ENCODE results near the gene STAT2. TPM values are rescaled to one million over a fixed set of nuclear protein-coding genes. Genes with fewer than 3 reads are reported as not detected.
"Not testable (repeated sequence)": the region's sequence is repeated elsewhere in the genome, so short reads cannot be mapped to it uniquely, and the experiment has no call there.

STAT2 gene
- total RNA-seq: 10 to 100 TPM; 77.7 to 79.2 TPM
- long read RNA-seq, partial matches to known transcripts: 10 of 12 reads
- long read RNA-seq, other reads (novel, unspliced or antisense): 2 of 12 reads

DNA sequence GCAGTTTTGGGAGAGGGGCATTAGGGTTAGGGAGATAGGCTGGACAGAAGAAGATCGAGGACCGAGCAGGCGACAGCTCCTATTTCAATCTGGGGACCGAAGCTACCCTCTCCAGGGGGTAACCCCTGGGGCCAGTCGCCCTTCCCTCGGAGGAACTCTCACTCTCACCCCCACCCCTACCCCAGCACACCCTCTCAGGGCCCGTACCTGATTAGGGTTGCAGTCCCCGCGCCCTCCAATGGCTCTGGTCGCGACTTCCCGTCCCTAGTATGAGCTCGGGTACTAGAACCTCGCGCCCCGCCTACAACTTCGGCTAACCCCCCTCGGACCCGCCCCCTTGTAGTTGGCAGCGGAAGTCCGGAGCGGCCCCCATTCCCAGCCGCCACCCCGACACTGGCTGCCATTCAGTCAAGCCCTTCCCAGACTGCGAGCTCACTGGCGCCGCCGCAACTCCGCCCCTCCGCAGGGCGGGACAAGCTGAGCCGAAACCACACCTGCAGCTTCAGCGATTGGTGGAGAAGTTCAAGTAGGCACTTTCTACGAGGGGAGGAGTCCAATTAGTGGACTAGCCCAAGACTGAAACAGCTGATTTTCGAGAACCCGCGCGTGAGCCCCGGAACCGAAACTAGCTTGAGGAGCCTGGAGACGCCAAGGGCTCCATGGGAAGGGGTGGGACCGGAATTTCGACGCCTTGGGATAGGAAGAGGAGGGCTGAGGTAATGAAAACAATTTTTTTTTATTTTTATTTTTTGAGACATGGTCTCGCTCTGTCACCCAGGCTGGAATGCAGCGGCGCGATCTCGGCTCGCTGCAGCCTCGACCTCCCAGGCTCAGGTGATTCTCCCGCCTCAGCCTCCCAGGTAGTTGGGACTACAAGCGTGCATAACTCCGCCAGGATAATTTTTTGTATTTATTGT, at the start of gene STAT2:
Gene STAT2, minus strand, starts transcription at position 257 of the 917 bp plus-strand sequence. CDS start 3,536 bp downstream, outside the sequence.
- intact Hi-C loops (cut with DNase I, micrococcal nuclease): no loop called here
- ATAC-seq: peak; percentile 96
- DNase-seq: peak; percentile 99

DNA sequence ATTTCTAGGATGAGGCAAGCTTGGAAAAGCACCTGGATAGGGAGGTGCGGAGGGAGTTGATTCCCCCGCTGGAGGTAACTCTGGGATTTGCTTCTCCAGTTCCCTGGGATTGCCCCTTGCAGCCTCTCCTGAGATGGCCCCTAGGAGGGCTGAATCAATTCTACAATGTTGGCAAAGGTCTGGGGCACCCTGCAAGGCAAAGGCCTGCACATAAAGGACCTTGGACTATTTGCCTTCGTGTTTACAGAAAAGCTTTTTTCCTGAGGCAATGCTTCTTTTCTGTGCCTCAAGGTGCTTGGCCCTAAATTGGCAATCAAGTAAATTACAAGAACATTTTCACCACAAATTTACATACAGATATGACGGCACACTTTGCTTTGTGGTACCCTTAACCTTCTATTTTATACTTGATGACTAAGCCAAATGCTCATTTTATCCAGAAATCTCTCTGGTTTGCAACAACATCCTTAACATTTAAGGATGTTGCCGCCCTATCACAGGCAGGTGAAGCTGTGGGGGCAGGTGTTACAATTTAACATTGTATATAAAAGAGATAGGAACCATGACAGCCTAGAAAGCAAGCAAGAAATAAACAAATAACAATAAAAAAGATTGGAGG, 49.0 kb upstream of the STAT2 start:
- DNase-seq: no peak
- intact Hi-C loops (cut with DNase I, micrococcal nuclease): no loop called here
- ATAC-seq: no peak

DNA sequence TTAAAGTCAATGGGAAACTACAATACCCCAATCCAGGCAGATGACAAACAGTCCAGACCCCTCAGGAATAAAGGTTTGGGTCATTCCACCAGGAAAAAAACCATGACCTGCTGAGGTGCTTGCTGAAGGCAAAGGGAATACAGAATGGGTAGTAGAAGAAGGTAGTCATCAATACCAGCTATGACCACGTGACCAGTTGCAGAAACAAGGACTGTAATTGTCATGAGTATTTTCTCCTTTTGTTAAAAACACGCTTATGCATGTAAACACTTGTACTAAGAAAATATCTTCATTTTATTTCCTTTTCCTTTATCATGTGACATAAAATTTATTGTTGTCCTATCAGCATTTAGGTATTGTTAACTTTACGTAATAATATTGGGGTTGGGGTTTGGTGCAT, 44.3 kb upstream of the STAT2 start:
- intact Hi-C loops (cut with DNase I, micrococcal nuclease); ATAC-seq; DNase-seq: not testable (repeated sequence)

DNA sequence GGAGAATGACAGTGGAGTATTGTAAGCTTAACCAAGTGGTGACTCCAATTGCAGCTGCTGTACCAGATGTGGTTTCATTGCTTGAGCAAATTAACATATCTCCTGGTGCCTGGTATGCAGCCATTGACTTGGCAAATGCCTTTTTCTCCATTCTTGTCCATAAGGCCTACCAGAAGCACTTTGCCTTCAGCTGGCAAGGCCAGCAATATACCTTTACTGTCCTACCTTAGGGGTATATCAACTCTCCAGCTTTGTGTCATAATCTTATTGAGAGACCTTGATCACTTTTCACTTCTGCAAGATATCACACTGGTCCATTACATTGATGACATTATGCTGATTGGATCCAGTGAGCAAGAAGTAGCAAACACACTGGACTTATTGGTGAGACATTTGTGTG, 41.7 kb upstream of the STAT2 start:
- ATAC-seq; DNase-seq; intact Hi-C loops (cut with DNase I, micrococcal nuclease): not testable (repeated sequence)

DNA sequence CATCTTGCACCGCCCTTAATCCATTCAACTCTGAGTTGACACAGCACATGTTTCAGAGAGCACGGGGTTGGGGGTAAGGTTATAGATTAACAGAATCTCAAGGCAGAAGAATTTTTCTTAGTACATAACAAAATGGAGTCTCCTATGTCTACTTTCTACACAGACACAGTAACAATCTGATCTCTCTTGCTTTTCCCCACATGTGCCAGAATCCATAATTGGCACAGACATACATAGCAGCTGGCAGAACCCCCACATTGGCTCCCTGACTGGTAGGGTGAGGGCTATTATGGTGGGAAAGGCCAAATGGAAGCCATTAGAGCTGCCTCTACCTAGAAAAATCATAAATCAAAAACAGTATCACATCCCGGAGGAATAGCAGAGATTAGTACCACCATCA, 41.2 kb upstream of the STAT2 start:
- intact Hi-C loops (cut with DNase I, micrococcal nuclease); ATAC-seq; DNase-seq: not testable (repeated sequence)

DNA sequence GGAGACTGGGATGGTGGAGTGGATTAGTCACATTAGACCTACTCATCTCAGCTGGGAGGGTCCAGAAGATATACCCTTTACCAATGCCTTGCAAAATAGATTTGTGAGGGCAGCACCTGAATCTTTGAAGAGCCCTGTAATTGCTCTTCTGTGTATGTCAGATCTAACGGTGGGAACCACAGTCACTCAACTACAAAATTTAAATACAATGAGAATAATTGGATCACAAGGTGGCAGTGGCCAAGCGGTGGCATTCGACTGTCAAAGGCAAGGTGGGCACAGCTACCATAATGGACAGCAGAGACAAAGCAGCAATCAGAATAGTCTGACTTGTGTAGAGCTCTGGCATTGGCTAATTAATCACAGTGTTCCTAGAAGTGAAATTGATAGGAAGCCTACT, 39.6 kb upstream of the STAT2 start:
- ATAC-seq; intact Hi-C loops (cut with DNase I, micrococcal nuclease); DNase-seq: not testable (repeated sequence)

DNA sequence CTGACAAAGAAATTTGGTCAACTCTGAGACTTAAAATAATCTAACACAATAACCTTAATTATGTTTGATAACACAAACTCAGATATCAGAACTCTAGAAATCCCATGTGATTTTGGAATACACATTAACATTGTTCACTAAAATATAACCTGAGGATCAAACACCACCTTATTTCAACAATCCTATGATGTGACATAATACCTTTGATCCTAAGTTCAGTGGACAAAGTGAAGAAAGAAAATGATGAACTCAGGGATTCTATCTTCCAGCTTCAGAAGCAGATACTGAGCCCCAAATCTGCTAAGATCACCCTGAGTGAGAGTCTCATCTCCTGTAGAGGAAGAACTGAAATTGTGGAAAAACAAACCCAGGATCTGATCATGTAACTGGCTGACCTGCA, 38.4 kb upstream of the STAT2 start:
- ATAC-seq (no peak), DNase-seq (no peak)
- intact Hi-C loops (cut with DNase I, micrococcal nuclease): no loop called here

DNA sequence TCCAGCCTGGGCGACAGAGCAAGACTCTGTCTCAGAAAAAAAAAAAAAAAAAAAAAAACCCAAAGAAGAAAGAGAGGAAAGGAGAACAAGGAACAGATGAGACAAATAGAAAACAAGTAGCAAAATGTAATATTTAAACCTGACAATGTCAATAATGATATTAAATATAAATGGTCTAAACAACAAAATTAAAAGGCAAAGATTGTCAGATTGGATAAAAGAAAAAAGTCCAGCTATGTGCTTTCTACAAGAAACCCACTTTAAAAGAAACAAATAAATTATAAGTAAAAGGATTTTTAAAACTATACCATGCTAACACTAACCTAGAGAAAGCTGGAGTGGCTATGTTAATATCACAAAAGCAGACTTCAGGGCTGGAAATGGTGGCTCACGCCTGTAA, 32.4 kb upstream of the STAT2 start:
- ATAC-seq: no peak
- intact Hi-C loops (cut with DNase I, micrococcal nuclease): no loop called here
- DNase-seq: no peak

DNA sequence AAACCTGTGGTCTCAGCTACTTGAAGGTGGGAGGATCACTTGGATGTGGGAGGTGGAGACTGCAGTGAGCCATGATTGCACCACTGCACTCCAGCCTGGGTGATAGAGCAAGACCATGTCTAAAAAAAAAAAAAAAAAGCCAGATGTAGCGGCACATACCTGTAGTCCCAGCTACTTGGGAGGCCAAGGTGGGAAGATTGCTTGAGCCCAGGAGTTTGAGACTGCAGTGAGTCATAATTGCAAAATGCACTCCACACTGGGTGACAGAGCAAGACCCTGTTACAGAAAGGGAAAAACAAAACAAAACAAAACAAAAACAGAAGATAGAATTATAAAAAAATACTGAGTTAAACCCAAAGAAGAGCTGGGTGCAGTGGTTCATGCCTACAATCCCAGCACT, 31.8 kb upstream of the STAT2 start:
- intact Hi-C loops (cut with DNase I, micrococcal nuclease): no loop called here
- ATAC-seq: no peak
- DNase-seq: no peak

DNA sequence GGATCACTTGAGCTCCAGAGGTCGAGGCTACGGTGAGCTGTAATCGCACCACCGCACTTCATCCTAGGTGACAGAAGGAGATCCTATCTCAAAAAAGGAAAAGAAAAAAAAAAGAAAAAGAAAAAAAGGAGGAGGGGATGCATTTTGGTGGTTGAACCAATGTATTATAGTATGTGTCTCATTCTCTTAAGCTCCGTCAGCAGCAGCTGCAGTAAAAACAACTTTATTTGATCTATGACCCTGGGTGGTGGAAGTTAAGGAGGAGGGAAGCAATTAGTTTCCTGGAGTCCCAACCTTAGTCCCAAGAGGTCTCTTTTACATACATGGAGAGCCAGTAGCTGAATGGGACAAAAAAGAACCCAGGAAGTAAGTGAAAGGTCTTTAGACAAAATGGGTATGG, 29.5 kb upstream of the STAT2 start:
- peak; percentile 82 for ATAC-seq
- intact Hi-C loops (cut with DNase I, micrococcal nuclease): no loop called here
- DNase-seq: no peak

DNA sequence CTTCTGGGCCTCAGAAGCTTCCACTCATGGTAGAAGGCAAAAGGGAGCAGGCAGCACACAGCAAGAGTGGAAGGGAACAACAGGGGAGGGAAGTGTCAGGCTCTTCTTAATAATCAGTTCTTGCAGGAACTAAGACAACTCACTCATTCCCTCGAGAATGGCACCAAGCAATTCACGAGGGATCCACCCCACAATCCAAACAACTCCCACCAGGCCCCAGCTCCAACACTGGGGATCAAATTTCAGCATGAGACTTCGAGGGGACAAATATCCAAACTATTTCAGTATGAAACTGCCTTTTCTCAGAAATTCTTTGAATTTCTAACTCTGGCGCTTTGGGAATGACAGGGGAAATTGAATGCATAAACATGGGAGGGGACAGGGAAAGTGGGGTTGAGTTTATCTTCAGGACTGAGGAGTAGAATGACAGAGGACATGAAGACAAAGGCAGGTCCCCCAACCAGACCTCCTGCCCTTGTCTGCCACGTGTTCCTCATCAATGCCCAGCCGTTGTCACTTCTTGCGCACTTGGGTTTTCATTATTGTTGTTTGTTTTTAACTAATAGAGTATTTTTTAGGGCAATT, 27.3 kb upstream of the STAT2 start:
- intact Hi-C loops (cut with DNase I, micrococcal nuclease): no loop called here
- no peak for ATAC-seq
- no peak for DNase-seq

DNA sequence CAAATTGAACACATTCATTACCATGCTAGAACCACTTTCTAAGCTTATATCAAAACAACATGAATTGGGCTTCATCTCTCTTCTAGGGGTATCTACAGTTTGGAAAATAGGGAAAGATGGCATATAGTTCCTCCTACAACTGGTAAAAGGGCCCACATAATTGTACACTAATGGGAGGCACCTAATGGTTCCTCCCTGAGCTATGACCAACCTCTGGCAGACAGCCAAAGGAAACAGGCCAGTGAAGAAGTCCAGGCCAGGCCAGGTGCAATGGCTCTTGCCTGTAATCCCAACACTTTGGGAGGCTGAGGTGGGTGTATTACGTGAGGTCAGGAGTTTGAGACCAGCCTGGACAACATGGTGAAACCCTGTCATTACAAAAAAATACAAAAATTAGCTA, 26.0 kb upstream of the STAT2 start:
- no peak for ATAC-seq
- intact Hi-C loops (cut with DNase I, micrococcal nuclease): no loop called here
- no peak for DNase-seq

DNA sequence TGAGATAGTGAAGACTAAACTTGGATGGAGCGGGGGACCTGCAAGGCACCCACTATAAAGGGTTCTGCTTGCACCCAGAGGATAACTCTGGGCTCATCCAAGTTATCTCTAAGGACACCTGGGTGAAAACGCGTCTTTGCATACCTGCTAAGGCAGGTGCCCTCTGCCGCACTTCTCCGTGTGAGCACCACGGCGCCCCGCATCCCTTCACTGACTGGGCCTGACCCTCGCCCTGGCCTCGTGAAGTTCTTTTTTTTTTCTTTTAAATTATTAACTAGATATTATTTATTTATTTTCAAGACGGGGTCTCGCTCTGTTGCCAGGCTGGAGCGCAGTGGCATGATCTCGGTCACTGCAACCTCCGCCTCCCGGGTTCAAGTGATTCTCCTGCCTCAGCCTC, 22.7 kb upstream of the STAT2 start:
- DNase-seq: no peak
- ATAC-seq: no peak
- intact Hi-C loops (cut with DNase I, micrococcal nuclease): no loop called here

DNA sequence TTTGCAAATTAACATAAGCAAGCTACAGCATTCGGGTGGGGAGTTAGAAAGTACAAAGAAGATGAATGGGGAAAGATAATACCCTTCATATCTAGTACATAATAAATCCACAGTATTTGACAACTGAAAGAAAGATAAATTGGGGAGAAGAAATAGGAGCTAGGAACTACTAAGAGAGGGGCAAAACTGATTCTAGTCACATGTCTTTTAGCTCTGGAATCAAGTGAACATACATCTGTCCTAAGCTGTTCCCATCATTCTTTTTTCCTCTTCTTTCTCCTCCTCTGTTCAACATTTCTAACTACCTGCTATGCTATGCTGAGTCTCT, 18.0 kb upstream of the STAT2 start:
- ATAC-seq (no peak), DNase-seq (no peak)
- intact Hi-C loops (cut with DNase I, micrococcal nuclease): no loop called here

DNA sequence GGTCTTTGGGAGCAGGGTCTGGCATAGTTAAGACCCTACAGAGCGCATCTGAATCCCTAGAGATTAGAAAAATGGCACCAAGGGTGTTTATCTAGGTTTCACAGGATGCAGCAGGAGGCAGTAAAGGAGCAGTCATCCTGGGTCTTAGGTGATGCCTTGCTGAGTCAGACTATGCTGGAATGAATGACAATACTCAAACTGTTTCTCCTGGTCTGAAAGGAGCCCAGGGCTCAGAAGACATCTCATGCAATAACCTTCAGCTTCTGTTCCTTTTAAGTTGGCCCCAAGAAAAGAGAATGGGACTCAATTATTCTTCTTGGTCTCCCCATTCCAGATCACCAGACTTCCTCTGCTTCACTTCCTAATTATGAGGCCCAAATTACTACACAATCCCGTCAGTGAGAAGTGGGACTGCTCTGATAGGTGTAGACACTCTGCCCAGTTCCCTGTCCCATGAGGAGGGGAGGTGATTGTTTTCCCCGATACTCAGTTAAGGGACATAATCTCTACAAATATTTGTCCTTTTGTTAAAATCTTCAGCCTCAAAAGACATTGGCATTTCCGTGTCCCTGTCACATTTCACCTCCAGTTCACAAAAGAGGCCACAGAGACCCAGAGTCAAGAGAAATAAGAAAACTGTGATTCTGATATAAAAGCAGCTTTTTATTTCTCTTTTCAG, 17.5 kb upstream of the STAT2 start:
- intact Hi-C loops (cut with DNase I, micrococcal nuclease): no loop called here
- ATAC-seq (no peak), DNase-seq (no peak)

DNA sequence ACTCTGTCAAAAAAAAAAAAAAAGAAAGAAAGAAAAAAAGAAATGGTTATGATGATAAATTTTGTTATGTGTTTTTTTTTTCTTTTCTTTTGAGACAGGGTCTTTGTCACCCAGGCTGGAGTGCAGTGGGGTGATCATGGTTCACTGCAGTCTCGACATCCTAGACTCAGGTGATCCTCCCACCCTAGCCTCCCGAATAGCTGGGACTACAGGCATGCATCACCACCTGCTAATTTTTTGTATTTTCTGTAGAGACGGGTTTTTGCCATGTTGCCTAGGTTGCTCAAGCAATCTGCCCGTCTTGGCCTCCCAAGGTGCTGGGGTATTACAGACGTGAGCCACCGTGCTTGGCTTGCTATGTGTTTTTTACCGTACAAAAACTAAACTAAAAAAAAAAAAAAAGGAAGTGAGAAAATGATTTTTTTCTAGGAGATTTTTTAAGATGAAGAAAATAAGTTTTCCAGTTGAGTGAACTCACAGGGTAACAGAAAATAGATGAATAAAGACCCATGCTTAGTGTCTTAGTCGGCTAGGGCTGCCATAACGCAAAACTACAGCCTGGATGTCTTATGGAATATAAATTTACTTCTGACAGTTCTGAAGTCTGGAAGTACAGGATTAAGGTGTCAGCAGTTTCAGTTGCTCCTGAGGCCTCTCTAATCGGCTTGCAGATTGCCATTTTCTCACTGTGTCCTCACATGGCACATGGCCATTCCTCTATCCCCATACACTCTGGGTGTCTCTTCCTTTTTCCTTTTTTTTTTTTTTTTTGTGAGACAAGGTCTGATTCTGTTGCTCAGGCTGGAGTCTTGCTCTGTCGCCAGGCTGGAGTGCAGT, 15.9 kb upstream of the STAT2 start:
- intact Hi-C loops (cut with DNase I, micrococcal nuclease): no loop called here
- DNase-seq (peak in 1 of 2 donors; percentile 11), ATAC-seq (no peak)

DNA sequence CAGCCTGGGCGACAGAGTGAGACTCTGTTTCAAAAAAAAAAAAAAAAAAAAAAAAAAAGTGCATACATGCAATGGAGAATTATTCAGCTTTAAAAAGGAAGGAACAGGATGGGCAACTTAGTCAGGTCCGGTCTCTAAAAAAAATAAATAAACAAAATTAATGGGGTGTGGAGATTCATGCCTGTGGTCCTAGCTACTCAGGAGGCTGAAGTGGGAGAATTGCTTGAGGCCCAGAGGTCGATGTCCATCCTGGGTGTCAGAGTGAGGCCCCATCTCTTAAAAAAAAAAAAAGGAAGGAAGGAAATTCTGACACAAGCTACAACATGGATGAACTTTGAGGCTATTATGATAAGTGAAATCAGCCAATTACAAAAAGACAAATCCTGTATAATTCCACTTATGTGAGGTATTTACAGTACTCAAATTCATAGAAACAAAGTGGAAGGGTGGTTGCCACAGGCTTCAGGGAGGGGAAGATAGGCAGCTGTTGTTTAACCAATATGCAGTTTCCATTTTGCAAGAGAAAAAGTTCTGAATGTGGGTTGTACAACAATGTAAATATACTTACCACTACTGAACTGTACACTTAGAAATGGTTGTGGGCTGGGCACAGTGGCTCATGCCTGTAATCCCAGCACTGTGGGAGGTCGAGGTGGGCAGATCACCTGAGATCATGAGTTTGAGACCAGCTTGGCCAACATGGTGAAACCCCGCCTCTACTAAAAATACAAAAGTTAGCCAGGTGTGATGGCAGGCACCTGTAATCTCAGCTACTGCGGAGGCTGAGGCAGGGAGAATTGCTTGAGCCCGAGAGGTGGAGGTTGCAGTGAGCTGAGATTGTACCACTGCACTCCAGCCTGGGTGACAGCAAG, 15.1 kb upstream of the STAT2 start:
- DNase-seq: no peak
- intact Hi-C loops (cut with DNase I, micrococcal nuclease): no loop called here
- no peak for ATAC-seq

DNA sequence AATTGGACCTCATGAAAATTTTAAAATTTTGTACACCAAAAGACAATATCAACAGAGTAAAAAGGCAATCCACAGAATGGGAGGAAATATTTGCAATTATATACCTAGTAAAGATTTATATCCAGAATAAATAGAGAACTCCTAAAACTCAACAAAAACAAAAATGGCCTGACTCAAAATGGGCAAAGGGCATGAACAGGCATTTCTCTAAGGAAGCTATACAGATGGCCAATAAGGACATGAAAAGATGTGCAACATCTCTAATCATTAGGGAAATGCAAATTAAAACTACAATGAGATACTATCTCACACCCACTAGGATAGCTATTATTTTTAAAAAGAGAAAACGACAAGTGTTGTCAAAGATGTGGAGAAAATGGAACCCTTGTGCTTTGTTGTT, 13.6 kb upstream of the STAT2 start:
- DNase-seq (no peak), ATAC-seq (no peak)
- intact Hi-C loops (cut with DNase I, micrococcal nuclease): no loop called here

All from left colon (tissue), 2 donors.